Fibroblast of lung (primary cell): ENCODE data around the gene PLEKHG4B. TPM values are rescaled to one million over a fixed set of nuclear protein-coding genes. Genes with fewer than 3 reads are reported as not detected.

Experiments used
- DNase-seq, 2 donors: peaks; one replicate each; pipeline versions ENCODE4 v3.0.0 to v3.0.0-alpha.2; 2010; ENCODE audit warnings: low read depth in 2 of 2
- H2AFZ ChIP-seq: 2 replicates; pipeline ENCODE4 v1.5.1; 2012; ENCODE audit warnings: low read length, control low read depth, inconsistent platforms
- H3K27ac ChIP-seq: 2 replicates; pipeline ENCODE4 v1.5.1; 2011; ENCODE audit warnings: low read length, control low read depth; ENCODE audit not compliant: insufficient read depth
- H3K27me3 ChIP-seq: 2 replicates; pipeline ENCODE4 v1.5.1; 2011; ENCODE audit warnings: mild to moderate bottlenecking, low read length; ENCODE audit not compliant: control insufficient read depth, insufficient read depth
- H3K36me3 ChIP-seq: 2 replicates; pipeline ENCODE4 v1.5.1; 2011; ENCODE audit warnings: low read length; ENCODE audit not compliant: control insufficient read depth, insufficient read depth
- H3K4me1 ChIP-seq: 2 replicates; pipeline ENCODE4 v1.5.1; 2011; ENCODE audit warnings: low read length; ENCODE audit not compliant: control insufficient read depth, insufficient read depth; ENCODE audit errors: extremely low read depth
- H3K4me2 ChIP-seq: 2 replicates; pipeline ENCODE4 v1.5.1; 2011; ENCODE audit warnings: low read length, control low read depth; ENCODE audit not compliant: insufficient read depth; ENCODE audit errors: extremely low read depth
- H3K4me3 ChIP-seq, 4 experiments: fragments of 200-600 bp in 1 of 4; sonication (generic) in 1 of 4; replicated peaks in 1 of 4; 2 replicates each; pipeline ENCODE4 v1.5.1; 2011 to 2016; ENCODE audit warnings: low read length in 4 of 4, low read depth in 3 of 4, mild to moderate bottlenecking in 3 of 4, control low read depth in 2 of 4, inconsistent platforms in 1 of 4, mixed read lengths in 1 of 4; ENCODE audit not compliant: insufficient read depth in 1 of 4; ENCODE audit errors: control extremely low read depth in 1 of 4
- H3K79me2 ChIP-seq: 2 replicates; pipeline ENCODE4 v1.5.1; 2012; ENCODE audit warnings: mild to moderate bottlenecking, low read length, inconsistent platforms; ENCODE audit not compliant: control insufficient read depth, insufficient read depth
- H3K9ac ChIP-seq: 2 replicates; pipeline ENCODE4 v1.5.1; 2011; ENCODE audit warnings: mild to moderate bottlenecking, low read length, control low read depth; ENCODE audit not compliant: insufficient read depth
- H3K9me3 ChIP-seq: 2 replicates; pipeline ENCODE4 v1.5.1; 2012; ENCODE audit warnings: low read depth, low read length; ENCODE audit not compliant: control insufficient read depth, insufficient read depth
- H4K20me1 ChIP-seq: 2 replicates; pipeline ENCODE4 v1.5.1; 2011; ENCODE audit warnings: low read length; ENCODE audit not compliant: control insufficient read depth, insufficient read depth; ENCODE audit errors: extremely low read depth
- CTCF ChIP-seq, 2 donors: IDR thresholded peaks in 1 of 2; conservative IDR thresholded peaks in 1 of 2; 1 replicate in 1 of 2; 2 replicates in 1 of 2; pipeline ENCODE4 v1.5.1; 2011 to 2012; ENCODE audit warnings: low read length in 2 of 2, control low read depth in 1 of 2, inconsistent platforms in 1 of 2, low read depth in 1 of 2, mild to moderate bottlenecking in 1 of 2
- EZH2 ChIP-seq: IDR thresholded peaks from 2 replicates; pipeline ENCODE4 v1.5.1; 2012; ENCODE audit warnings: low read length, control low read depth, mild to moderate bottlenecking; ENCODE audit errors: missing control alignments
- polyA plus RNA-seq, 2 donors: library from polyadenylated mRNA; depleted of rRNA in 1 of 2; stranded (reverse) in 1 of 2; unstranded in 1 of 2; fragments of >200 nt; gene quantifications; 2 replicates each; pipeline ENCODE4 v1.2.1, GENCODE V29; 2011 to 2012; ENCODE audit warnings: missing spikeins in 1 of 2
- total RNA-seq: library from RNA; depleted of rRNA; stranded (reverse); fragments of >200 nt; gene quantifications from 2 replicates; pipeline ENCODE4 v1.2.1, GENCODE V29; 2014

PLEKHG4B gene
- total and polyA plus RNA-seq, 2 donors (not counting 1 experiment from before 2014, with no cell fraction given): under 0.01 to 0.08 TPM

- no peak for DNase-seq
- H3K4me2 ChIP-seq: no peak overlapping the region
- H3K9ac ChIP-seq: no peak overlapping the region
- H3K27me3 ChIP-seq: peaks cover 4% of the 10 kb centered on the region
- no peak overlapping the region for H3K27ac ChIP-seq
- H3K4me1 ChIP-seq: peaks cover 3% of the 10 kb centered on the region
- H3K4me3 ChIP-seq: no peak overlapping the region
- TF ChIP-seq CTCF (conservative IDR thresholded peaks at IDR 0.05 in 1 of 2, IDR thresholded peaks at IDR 0.05 in 1 of 2; ENCODE audit: low read depth in 1 of 2, low read length in 2 of 2) (no peak), EZH2 (no peak)
- H2AFZ ChIP-seq: no peak overlapping the region
- H3K9me3 ChIP-seq: no peaks in the 10 kb centered on the region
- H3K79me2 ChIP-seq: no peaks in the 10 kb centered on the region
- H4K20me1 ChIP-seq: no peaks in the 10 kb centered on the region
- H3K36me3 ChIP-seq: no peaks in the 10 kb centered on the region
These were observed 100.7 kb downstream of the PLEKHG4B start for GRCh38 chr5:192691-192969.

DNA sequence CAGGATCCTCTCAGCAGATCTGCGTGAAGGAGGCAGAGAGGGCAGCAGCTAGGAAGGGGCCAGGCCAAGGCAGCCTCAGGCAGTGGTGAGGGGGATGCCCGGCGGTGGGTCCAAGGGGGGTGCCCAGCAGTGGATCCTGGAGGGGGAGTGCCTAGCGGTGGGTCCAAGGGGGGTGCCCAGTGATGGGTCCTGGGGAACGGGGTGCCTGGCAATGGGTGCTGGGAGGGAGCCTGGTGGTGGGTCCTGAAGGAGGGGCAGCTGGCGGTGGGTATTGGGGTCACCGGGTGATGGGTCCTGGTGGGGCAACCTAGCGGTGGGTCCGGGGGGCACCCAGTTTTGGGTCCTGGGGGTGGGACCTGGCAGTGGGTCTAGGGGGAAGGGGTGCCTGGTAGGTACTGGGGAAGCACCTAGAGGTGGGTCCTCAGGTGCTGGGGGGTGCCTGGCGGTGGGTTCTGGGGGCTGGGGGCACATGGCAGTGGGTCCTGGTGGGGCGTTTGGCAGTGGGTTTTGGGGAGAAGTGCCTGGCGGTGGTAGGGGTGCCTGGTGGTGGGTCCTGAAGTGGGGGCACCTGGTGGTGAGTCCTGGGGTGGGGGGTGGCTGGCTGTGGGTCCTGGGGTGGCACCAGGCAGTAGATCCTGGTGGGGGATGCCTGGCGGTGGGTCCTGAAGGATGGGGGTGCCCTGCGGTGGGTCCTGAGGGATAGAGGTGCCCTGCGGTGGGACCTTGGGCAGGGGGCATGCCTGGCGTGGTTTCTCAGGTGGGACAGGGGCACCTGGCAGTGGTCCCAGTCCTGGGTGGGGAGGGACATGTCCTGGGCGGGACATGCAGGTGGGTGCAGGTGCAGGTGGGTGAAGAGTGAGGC is 101.2 kb downstream of the PLEKHG4B start:
- H3K9ac ChIP-seq: no peak overlapping the region
- H3K4me2 ChIP-seq: no peak overlapping the region
- no peak overlapping the region for H3K4me3 ChIP-seq
- H3K27me3 ChIP-seq: peaks cover 4% of the 10 kb centered on the region
- no peaks in the 10 kb centered on the region for H3K9me3 ChIP-seq
- no peak overlapping the region for H3K27ac ChIP-seq
- TF ChIP-seq CTCF (conservative IDR thresholded peaks at IDR 0.05 in 1 of 2, IDR thresholded peaks at IDR 0.05 in 1 of 2; ENCODE audit: low read depth in 1 of 2, low read length in 2 of 2): no peak
- no peak for TF ChIP-seq EZH2
- no peak for DNase-seq
- no peak overlapping the region for H2AFZ ChIP-seq
- H4K20me1 ChIP-seq: no peaks in the 10 kb centered on the region
- H3K36me3 ChIP-seq: no peaks in the 10 kb centered on the region
- H3K79me2 ChIP-seq: no peaks in the 10 kb centered on the region
- peaks cover 3% of the 10 kb centered on the region for H3K4me1 ChIP-seq

DNA sequence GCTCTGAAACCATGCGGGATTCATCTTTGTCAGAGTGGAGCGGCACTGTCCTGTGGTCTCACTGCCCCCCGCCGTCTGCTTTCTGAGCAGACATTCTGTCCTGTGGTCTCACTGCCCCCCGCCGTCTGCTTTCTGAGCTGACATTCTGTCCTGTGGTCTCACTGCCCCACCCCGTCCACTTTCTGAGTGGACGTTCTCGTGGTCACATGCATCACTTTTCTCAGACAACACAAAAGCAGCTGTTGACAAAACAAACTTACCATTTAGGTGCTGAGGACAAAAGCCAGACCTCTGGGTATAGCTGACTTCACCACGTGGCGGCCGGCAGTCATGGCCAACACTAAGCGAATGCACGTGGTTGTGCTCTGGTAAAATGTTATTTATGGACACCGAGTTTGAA is 102.1 kb downstream of the PLEKHG4B start:
- Histone ChIP-seq H3K4me1 (no peaks in the 10 kb centered on the region), H3K9me3 (no peaks in the 10 kb centered on the region), H3K9ac (no peak overlapping the region), H2AFZ (no peak overlapping the region), H3K36me3 (no peaks in the 10 kb centered on the region), H3K4me3 (no peak overlapping the region), H3K79me2 (no peaks in the 10 kb centered on the region), H3K27me3 (peaks cover 4% of the 10 kb centered on the region), H3K27ac (no peak overlapping the region), H4K20me1 (no peaks in the 10 kb centered on the region), H3K4me2 (no peak overlapping the region)
- TF ChIP-seq EZH2: no peak
- TF ChIP-seq CTCF (conservative IDR thresholded peaks at IDR 0.05 in 1 of 2, IDR thresholded peaks at IDR 0.05 in 1 of 2; ENCODE audit: low read depth in 1 of 2, low read length in 2 of 2): no peak
- DNase-seq: no peak
